Measurements from ENCODE around the gene KCNK16. TPM values are rescaled to one million over a fixed set of nuclear protein-coding genes. Genes with fewer than 3 reads are reported as not detected.

KCNK16 gene
- total RNA-seq, 2 donors from 2014 or later = 2.9 TPM; not detected in 1

- 32 to 42% methylated on average over 6 to 7 of the region's 7 CpGs for WGBS, 2 donors
- TF ChIP-seq CTCF (IDR thresholded peaks at IDR 0.05) (peak; percentile 85 to 94 (median 93)), POLR2A (IDR thresholded peaks at IDR 0.05) (no peak)
- intact Hi-C loops (cut with DNase I) = loop anchor here (10.0 kb wide), 2 partner anchors 315 to 435 kb away; no protein-coding TSS in a partner anchor
These were observed 12.5 kb downstream of the KCNK16 start for GRCh38 chr6:39309942-39310531.

DNA sequence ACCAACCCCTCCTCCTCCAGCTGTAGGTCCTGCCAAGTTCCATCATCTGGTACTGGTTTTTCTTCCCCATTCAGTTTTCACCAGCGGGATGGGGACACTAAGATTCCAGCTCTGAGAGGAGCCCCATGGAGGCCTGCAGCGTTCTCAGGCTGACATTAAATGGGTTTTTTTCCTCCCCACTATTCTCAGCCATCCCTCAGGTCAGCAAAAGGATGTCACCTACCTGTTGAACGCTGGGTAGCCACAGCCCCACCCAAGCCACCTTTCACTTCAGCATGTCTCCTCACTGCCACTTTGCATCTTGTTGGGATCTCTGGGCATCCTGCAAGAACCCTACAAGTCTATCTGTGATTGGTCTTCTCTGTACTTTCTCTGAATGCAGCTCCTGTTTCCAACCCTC is 15.0 kb downstream of the KCNK16 start:
- Histone ChIP-seq H3K36me3 (replicated peaks in 1 of 2; ENCODE audit: insufficient read depth in 1 of 2, low read depth in 2 of 2) (no peaks in the 10 kb centered on the region), H3K27ac (no peak overlapping the region), H3K4me1 (no peaks in the 10 kb centered on the region), H3K27me3 (no peaks in the 10 kb centered on the region), H3K4me3 (no peak overlapping the region), H3K9me3 (no peaks in the 10 kb centered on the region)
- intact Hi-C loops (cut with DNase I) = loop anchor here (10.0 kb wide), 1 partner anchor 313 kb away; no protein-coding TSS in a partner anchor
- TF ChIP-seq POLR2A (IDR thresholded peaks at IDR 0.05) (no peak), CTCF (IDR thresholded peaks at IDR 0.05) (no peak)
- WGBS, 2 donors = 69 to 77% methylated on average over 3 of the region's 3 CpGs
- ATAC-seq = no peak
- DNase-seq = no peak

More at GRCh38 chr6:39309942-39310531, 12.5 kb downstream of the KCNK16 start:
- H3K9me3 ChIP-seq = no peaks in the 10 kb centered on the region
- H3K4me1 ChIP-seq = peaks cover 18% of the 10 kb centered on the region
- peak; percentile 79 to 85 (median 82) for DNase-seq
- H3K27ac ChIP-seq = no peak overlapping the region
- H3K27me3 ChIP-seq = peaks cover 0 to 4% of the 10 kb centered on the region in 2 donors
- H3K36me3 ChIP-seq (replicated peaks in 1 of 2; ENCODE audit: insufficient read depth in 1 of 2, low read depth in 2 of 2) = no peaks in the 10 kb centered on the region
- peak; percentile 82 for ATAC-seq
- no peak overlapping the region for H3K4me3 ChIP-seq

DNA sequence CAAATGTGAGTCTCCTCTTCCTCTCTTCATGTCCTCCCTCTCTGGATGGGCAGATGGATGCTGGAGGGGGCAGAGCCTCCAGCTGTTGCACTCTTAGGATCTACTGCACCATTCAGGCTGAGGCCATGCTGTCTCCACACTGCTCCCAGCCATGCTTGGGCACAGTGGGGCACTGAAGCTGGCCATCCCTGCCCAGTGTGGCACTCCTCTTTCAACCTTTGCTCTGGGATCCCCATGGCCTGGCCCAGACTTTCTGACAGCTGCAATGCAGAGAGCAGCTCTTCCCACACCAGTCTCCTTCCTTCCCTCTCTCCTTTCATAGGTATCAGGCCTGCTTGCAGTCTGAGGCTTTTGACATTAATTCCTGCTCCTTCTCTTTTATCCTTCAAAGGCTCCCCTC is 17.6 kb downstream of the KCNK16 start:
- ATAC-seq = no peak

GRCh38 chr6:39303425-39304153 is 18.9 kb downstream of the KCNK16 start:
- Histone ChIP-seq H3K27me3 (no peaks in the 10 kb centered on the region), H3K27ac (no peak overlapping the region), H3K9me3 (no peaks in the 10 kb centered on the region), H3K4me1 (no peaks in the 10 kb centered on the region), H3K4me3 (no peak overlapping the region), H3K36me3 (replicated peaks in 1 of 2; ENCODE audit: insufficient read depth in 1 of 2, low read depth in 2 of 2) (no peaks in the 10 kb centered on the region)
- 82 to 83% methylated on average over 18 to 30 of the region's 30 CpGs for WGBS, 2 donors
- intact Hi-C loops (cut with DNase I) = loop anchor here (2.0 to 10.0 kb wide), 2 partner anchors 137 to 309 kb away; no protein-coding TSS in a partner anchor
- peak; percentile 8 for ATAC-seq
- DNase-seq = no peak
- TF ChIP-seq CTCF (IDR thresholded peaks at IDR 0.05) (peak in 1 of 7 experiments; percentile 3), POLR2A (IDR thresholded peaks at IDR 0.05) (no peak)

More for the DNA sequence above, 17.6 kb downstream of the KCNK16 start:
- DNase-seq = no peak
- H3K27ac ChIP-seq = no peak overlapping the region
- no peak overlapping the region for H3K4me3 ChIP-seq
- H3K4me1 ChIP-seq = no peaks in the 10 kb centered on the region
- intact Hi-C loops (cut with DNase I) = loop anchor here (10.0 kb wide), 1 partner anchor 310 kb away; no protein-coding TSS in a partner anchor
- TF ChIP-seq CTCF (IDR thresholded peaks at IDR 0.05) = no peak
- TF ChIP-seq POLR2A (IDR thresholded peaks at IDR 0.05) = no peak
- H3K9me3 ChIP-seq = no peaks in the 10 kb centered on the region
- no peaks in the 10 kb centered on the region for H3K27me3 ChIP-seq
- H3K36me3 ChIP-seq (replicated peaks in 1 of 2; ENCODE audit: insufficient read depth in 1 of 2, low read depth in 2 of 2) = no peaks in the 10 kb centered on the region

All from body of pancreas (tissue), 4 donors.